Esophagus squamous epithelium (tissue), 5 donors: Measurements from ENCODE around the gene TMEM252. TPM values are rescaled to one million over a fixed set of nuclear protein-coding genes. Genes with fewer than 3 reads are reported as not detected.
A peak's percentile ranks its signal among the peaks of the same experiment; 100 is the strongest.

Experiments used
- DNase-seq: peaks from one replicate; lab custom pipeline; 2025; lab: John Stamatoyannopoulos, UW
- H3K27ac ChIP-seq, 4 donors: fragments of 200-600 bp; sonication (generic); one replicate each; pipeline ENCODE4 v1.5.1; 2016 to 2019; ENCODE audit warnings: mild to moderate bottlenecking in 1 of 4
- H3K27me3 ChIP-seq, 4 donors: fragments of 200-600 bp; sonication (generic); 1 replicate in 3 of 4; 2 replicates in 1 of 4; pipeline versions ENCODE4 v1.5.1 to v1.6.0; 2017 to 2021; ENCODE audit warnings: antibody characterized with exemption in 1 of 4
- H3K36me3 ChIP-seq, 3 donors: fragments of 200-600 bp; sonication (generic); one replicate each; pipeline ENCODE4 v1.5.1; 2016 to 2019
- H3K4me1 ChIP-seq, 3 donors: fragments of 200-600 bp; sonication (generic); one replicate each; pipeline ENCODE4 v1.5.1; 2017 to 2019
- H3K4me3 ChIP-seq, 4 donors: fragments of 200-600 bp; sonication (generic); 1 replicate in 3 of 4; 2 replicates in 1 of 4; pipeline ENCODE4 v1.5.1; 2016 to 2019; ENCODE audit warnings: mild to moderate bottlenecking in 2 of 4, moderate library complexity in 1 of 4
- H3K9me3 ChIP-seq, 3 donors: fragments of 200-600 bp; sonication (generic); one replicate each; pipeline ENCODE4 v1.5.1; 2016 to 2019
- POLR2A ChIP-seq, 4 donors: fragments of 450-650 bp; IDR thresholded peaks; one replicate each; pipeline ENCODE4 v1.6.1; 2017; ENCODE audit warnings: antibody characterized with exemption in 4 of 4, mild to moderate bottlenecking in 4 of 4, moderate library complexity in 3 of 4
- WGBS, 2 donors: methylation state at CpG; one replicate each; pipeline ENCODE4 v1.1.5; 2018; 5-methylcytosine and 5-hydroxymethylcytosine counted together
- intact Hi-C: fragments of 100-400 bp; cut with DNase I; formaldehyde crosslinking; loops from one replicate; pipeline ENCODE4 v1.15.0; 2022
- total RNA-seq, 4 donors: library from RNA; depleted of rRNA; stranded (reverse); fragments of >200 nt; gene quantifications; one replicate each; pipeline ENCODE4 v1.1.0, GENCODE V29; 2016
- TF ChIP-seq, protein P1 (sequence below), 6 experiments: fragments of 450-650 bp in 4 of 6; fragments of 200-600 bp in 2 of 6; sonication (generic) in 2 of 6; IDR thresholded peaks; one replicate each; pipeline ENCODE4 v1.5.1; 2016 to 2019; ENCODE audit warnings: antibody characterized with exemption in 6 of 6, mild to moderate bottlenecking in 4 of 6, moderate library complexity in 4 of 6
- donor health status: DM: yes; HTN: yes; CAD: no.

The TMEM252 gene
- not detected for total RNA-seq

GRCh38 chr9:68540712-68541535 is at the start of gene TMEM252:
TSS of gene TMEM252 (minus strand) at chr9:68540883. CDS start at chr9:68540814, 69 bp downstream.
- peaks cover 0 to 17% (median 10%) of the 10 kb centered on the region in 3 donors for H3K4me1 ChIP-seq
- no peak within 1 kb of the TSS for H3K4me3 ChIP-seq
- H3K36me3 ChIP-seq: no peaks in the 10 kb centered on the region
- TF ChIP-seq, protein P1, sequence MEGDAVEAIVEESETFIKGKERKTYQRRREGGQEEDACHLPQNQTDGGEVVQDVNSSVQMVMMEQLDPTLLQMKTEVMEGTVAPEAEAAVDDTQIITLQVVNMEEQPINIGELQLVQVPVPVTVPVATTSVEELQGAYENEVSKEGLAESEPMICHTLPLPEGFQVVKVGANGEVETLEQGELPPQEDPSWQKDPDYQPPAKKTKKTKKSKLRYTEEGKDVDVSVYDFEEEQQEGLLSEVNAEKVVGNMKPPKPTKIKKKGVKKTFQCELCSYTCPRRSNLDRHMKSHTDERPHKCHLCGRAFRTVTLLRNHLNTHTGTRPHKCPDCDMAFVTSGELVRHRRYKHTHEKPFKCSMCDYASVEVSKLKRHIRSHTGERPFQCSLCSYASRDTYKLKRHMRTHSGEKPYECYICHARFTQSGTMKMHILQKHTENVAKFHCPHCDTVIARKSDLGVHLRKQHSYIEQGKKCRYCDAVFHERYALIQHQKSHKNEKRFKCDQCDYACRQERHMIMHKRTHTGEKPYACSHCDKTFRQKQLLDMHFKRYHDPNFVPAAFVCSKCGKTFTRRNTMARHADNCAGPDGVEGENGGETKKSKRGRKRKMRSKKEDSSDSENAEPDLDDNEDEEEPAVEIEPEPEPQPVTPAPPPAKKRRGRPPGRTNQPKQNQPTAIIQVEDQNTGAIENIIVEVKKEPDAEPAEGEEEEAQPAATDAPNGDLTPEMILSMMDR (IDR thresholded peaks at IDR 0.05): no peak
- no peak for TF ChIP-seq POLR2A (IDR thresholded peaks at IDR 0.05)
- peak within 1 kb of the TSS in 3 of 4 donors; percentile 34 to 67 (median 54) for H3K27ac ChIP-seq
- H3K27me3 ChIP-seq: no peaks in the 10 kb centered on the region
- no peaks in the 10 kb centered on the region for H3K9me3 ChIP-seq
- no peak for DNase-seq
- intact Hi-C loops: no loop called here
- WGBS, 2 donors: 15 to 26% methylated on average over 7 of the region's 8 CpGs

DNA sequence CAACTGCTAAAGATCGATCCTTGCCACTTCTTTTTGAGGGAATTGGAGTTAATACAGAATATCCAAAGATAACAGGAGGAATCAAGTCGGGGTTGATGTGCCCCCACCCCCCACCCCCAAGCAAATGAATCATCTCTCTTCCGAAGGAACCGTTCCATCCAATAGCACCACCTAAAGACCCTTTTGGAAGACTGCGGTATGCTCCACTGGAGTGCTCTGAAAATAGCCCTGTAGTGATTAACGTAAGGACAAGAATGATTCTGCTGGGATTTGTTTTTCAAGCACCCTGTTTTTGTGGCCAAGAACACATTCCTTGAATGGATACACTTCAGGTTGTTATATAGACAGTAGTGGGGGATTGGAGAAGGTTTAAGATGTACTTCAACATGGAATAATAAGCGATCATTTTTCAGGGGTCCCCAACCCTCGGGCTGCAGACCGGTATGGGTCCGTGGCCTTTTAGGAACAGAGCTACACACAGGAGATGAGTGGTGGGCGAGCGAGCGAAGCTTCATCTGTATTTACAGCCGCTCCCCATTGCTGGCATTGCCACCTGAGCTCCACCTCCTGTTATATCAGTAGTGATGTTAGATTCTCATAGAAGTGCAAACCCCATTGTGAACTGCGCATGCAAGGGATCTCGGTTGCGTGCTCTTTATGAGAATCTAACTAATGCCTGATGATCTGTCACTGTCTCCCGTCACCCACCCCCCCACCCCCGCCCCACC is 44.5 kb upstream of the TMEM252 start:
- peaks cover 0 to 3% (median 0%) of the 10 kb centered on the region in 3 donors for H3K9me3 ChIP-seq
- H3K36me3 ChIP-seq: no peaks in the 10 kb centered on the region
- H3K4me1 ChIP-seq: peaks cover 0 to 6% (median 0%) of the 10 kb centered on the region in 3 donors
- no peak overlapping the region for H3K27ac ChIP-seq
- intact Hi-C loops: no loop called here
- no peak for TF ChIP-seq POLR2A (IDR thresholded peaks at IDR 0.05)
- TF ChIP-seq, protein P1 (IDR thresholded peaks at IDR 0.05): no peak
- 68 to 73% methylated on average over 17 to 19 of the region's 19 CpGs for WGBS, 2 donors
- H3K4me3 ChIP-seq: no peak overlapping the region
- no peak for DNase-seq
- no peaks in the 10 kb centered on the region for H3K27me3 ChIP-seq

- no peak overlapping the region for H3K4me3 ChIP-seq
Measured at GRCh38 chr9:68584189-68585033, 43.7 kb upstream of the TMEM252 start.

GRCh38 chr9:68581696-68582095 is 41.0 kb upstream of the TMEM252 start:
- H3K27me3 ChIP-seq: no peaks in the 10 kb centered on the region
- TF ChIP-seq, protein P1 (IDR thresholded peaks at IDR 0.05): no peak
- no peak for TF ChIP-seq POLR2A (IDR thresholded peaks at IDR 0.05)
- DNase-seq: no peak
- WGBS, 2 donors: 78 to 80% methylated on average over 3 of the region's 3 CpGs
- intact Hi-C loops: loop anchor here (5.0 kb wide), 1 partner anchor 421 kb away; no protein-coding TSS in a partner anchor
- H3K36me3 ChIP-seq: no peaks in the 10 kb centered on the region
- H3K27ac ChIP-seq: no peak overlapping the region
- H3K4me1 ChIP-seq: peaks cover 0 to 6% (median 0%) of the 10 kb centered on the region in 3 donors
- no peaks in the 10 kb centered on the region for H3K9me3 ChIP-seq
- H3K4me3 ChIP-seq: no peak overlapping the region

More at GRCh38 chr9:68584189-68585033, 43.7 kb upstream of the TMEM252 start:
- intact Hi-C loops: loop anchor here (5.0 kb wide), 1 partner anchor 418 kb away; no protein-coding TSS in a partner anchor
- WGBS, 2 donors: 18 to 22% methylated on average over 14 to 16 of the region's 16 CpGs
- peaks cover 0 to 3% (median 0%) of the 10 kb centered on the region in 3 donors for H3K9me3 ChIP-seq
- peaks cover 0 to 6% (median 0%) of the 10 kb centered on the region in 3 donors for H3K4me1 ChIP-seq
- H3K27me3 ChIP-seq: no peaks in the 10 kb centered on the region
- DNase-seq: peak; percentile 38
- no peaks in the 10 kb centered on the region for H3K36me3 ChIP-seq
- H3K27ac ChIP-seq: no peak overlapping the region
- no peak for TF ChIP-seq POLR2A (IDR thresholded peaks at IDR 0.05)
- TF ChIP-seq, protein P1 (IDR thresholded peaks at IDR 0.05): peak; percentile 90 to 99 (median 97)
